HS-27A (cell line): Measurements from ENCODE around the gene ADGRG4.
"Not testable (repeated sequence)": the region's sequence is repeated elsewhere in the genome, so short reads cannot be mapped to it uniquely, and the experiment has no call there.

ENCODE experiments used
- DNase-seq: peaks from one replicate; pipeline ENCODE4 v3.0.0-alpha.2; 2012; ENCODE audit warnings: low read depth, missing footprints

ADGRG4 gene

GRCh38 chrX:136300721-136301120 is at the start of gene ADGRG4:
Gene ADGRG4, plus strand, starts transcription at chrX:136300963. Its CDS starts 7,815 bp downstream, at chrX:136308778.
- DNase-seq = not testable (repeated sequence)

GRCh38 chrX:136251041-136251991 is 49.4 kb upstream of the ADGRG4 start, which contains the start of gene MAP7D3:
Gene MAP7D3, minus strand, starts transcription at chrX:136251400. Its CDS starts 42 bp downstream, at chrX:136251358.
- no peak for DNase-seq

GRCh38 chrX:136255541-136255940 is 45.2 kb upstream of the ADGRG4 start:
- no peak for DNase-seq

GRCh38 chrX:136256026-136256425 is 44.7 kb upstream of the ADGRG4 start:
- no peak for DNase-seq

GRCh38 chrX:136258951-136259350 is 41.8 kb upstream of the ADGRG4 start:
- no peak for DNase-seq

- DNase-seq = no peak
Measured at GRCh38 chrX:136259543-136259942, 41.2 kb upstream of the ADGRG4 start.

- DNase-seq = no peak
Measured at GRCh38 chrX:136260776-136261175, 40.0 kb upstream of the ADGRG4 start.

- DNase-seq = no peak
Measured at GRCh38 chrX:136261321-136261720, 39.4 kb upstream of the ADGRG4 start.

- no peak for DNase-seq
Measured at GRCh38 chrX:136262243-136262642, 38.5 kb upstream of the ADGRG4 start.

GRCh38 chrX:136262812-136263315 is 37.9 kb upstream of the ADGRG4 start:
- no peak for DNase-seq

- no peak for DNase-seq
Measured at GRCh38 chrX:136266828-136267227, 33.9 kb upstream of the ADGRG4 start.

- DNase-seq = no peak
Measured at GRCh38 chrX:136268051-136269048, 32.4 kb upstream of the ADGRG4 start.

- DNase-seq = no peak
Measured at GRCh38 chrX:136269921-136270320, 30.8 kb upstream of the ADGRG4 start.

- DNase-seq = no peak
Measured at GRCh38 chrX:136271300-136271699, 29.5 kb upstream of the ADGRG4 start.

- no peak for DNase-seq
Measured at GRCh38 chrX:136272325-136272724, 28.4 kb upstream of the ADGRG4 start.

- DNase-seq = no peak
Measured at GRCh38 chrX:136273986-136274385, 26.8 kb upstream of the ADGRG4 start.

GRCh38 chrX:136275553-136275952 is 25.2 kb upstream of the ADGRG4 start:
- DNase-seq = no peak

GRCh38 chrX:136286375-136286774 is 14.4 kb upstream of the ADGRG4 start:
- DNase-seq = not testable (repeated sequence)

GRCh38 chrX:136291824-136292223 is 8.9 kb upstream of the ADGRG4 start:
- DNase-seq = no peak

GRCh38 chrX:136292656-136293055 is 8.1 kb upstream of the ADGRG4 start:
- DNase-seq = no peak

- DNase-seq = no peak
Measured at GRCh38 chrX:136295380-136295779, 5.4 kb upstream of the ADGRG4 start.

- DNase-seq = no peak
Measured at GRCh38 chrX:136303041-136303440, 2.3 kb downstream of the ADGRG4 start.
